Measurements from ENCODE around the gene CTIF.

The CTIF gene

DNA sequence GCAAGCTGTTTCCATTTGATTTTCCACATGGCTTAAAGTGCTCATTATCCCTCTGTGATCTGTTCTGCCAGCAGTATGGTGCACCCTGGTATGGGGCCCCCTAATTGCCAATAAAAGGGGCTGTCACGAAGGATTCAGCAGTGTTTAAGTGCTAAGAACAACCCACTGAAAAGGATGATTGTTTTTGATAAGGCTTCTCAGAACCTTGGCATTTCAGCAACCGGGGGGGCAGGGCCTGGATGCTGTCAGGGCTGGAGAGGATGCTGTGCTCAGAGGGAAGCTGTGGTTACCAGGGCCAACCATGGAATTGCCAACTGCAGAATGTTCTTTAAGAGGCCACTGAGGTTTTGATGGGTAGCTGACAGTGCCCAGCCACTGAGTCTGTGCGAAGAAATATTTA is 117.8 kb downstream of the CTIF start:
- H3K4me3 ChIP-seq (ENCODE audit: low read depth, low read length), result no peak overlapping the region

DNA sequence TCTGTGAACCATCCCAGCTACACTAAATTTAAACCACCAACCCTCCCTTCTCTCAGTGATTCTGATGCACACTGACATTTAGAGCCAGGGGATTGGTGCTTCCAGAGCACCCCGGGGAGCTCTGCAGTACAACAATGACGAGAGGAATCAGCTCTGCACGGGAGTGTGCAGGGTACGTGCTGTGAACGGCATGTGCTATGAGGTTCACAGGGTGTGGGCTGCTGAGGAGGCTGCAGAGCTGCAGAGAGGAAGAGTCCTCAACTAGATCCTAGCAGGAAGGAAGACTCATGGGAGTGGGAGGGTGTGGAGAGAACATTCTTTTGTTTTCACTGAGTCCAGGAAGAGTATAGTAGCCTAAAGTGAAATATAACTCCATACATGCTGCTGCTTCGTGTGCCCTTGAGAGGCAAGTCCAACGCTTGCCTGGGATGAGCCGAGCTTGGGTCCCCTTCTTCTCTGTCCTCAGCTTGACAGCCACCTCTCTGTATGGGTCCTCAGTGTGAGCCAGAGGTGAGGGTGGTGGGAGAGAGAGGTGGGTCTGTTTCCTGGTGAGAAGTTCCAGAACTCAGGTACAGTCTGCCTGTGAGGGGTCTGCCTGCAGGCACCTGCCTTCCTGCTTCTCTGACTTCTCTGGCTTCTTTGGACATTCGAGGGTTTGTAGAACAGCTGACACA is 118.8 kb downstream of the CTIF start:
- H3K4me3 ChIP-seq (ENCODE audit: low read depth, low read length), result no peak overlapping the region
- peak; percentile 89 for DNase-seq (ENCODE audit: low read depth)

More for the DNA sequence above, 117.8 kb downstream of the CTIF start:
- no peak for DNase-seq (ENCODE audit: low read depth)

DNA sequence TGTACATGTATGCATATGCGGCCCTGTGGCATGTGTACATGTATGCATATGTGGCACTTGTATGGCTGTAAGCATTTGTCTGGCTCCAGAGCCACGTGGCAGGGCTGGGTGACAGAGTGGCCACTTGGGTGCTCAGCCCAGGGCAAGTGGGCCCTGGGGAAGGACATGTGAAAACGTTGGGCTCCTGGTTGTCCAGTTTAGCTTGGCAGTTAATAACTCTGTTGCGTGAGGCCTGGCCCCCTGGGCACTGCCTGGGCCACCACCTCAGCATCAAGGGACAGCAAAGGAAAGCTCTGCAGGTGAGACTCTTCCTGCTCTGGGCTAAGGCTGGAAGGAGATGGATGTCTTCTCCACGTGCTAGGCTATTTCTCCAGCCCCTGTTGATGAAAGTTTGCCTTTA is 119.9 kb downstream of the CTIF start:
- no peak for DNase-seq (ENCODE audit: low read depth)
- H3K4me3 ChIP-seq (ENCODE audit: low read depth, low read length), result no peak overlapping the region

DNA sequence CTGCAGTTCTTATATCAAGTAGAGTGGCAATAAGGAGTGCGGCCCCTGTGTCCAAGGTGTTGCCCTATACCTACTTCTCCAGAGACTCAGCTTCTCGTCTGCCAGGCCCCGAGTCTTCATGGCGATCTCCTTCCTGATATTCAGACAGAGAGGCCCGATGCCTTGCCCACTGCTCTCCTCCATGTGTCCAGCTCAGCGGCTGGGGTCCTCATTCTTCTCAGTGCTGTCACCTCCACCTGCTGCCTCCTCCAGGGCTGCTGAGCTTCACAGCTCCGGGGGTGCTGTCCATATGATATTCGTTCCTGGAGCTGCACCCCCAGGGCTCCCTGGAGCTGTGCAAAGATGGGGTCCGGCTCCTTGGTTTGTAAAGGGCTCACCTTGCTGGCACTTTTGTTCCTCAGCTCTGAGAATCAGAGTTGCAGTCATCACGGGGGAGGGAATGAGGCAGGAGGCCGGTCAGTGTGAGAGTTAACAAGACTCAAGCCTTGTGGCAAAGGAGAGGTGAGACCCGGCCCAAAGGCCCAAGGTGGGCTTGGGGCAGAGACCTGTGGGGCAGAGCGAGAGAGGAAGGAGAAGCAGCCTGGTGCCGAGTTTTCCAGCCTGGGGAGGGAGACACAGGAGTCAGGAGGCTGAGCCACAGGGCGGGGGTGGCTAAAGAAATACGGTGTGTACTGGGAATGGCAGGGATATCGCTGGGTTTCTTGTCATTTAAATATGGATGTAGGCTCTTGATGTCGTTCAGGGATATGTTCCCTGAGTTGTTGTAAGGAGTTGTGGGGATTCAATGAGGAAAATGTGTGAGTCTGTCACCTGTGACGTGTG is 120.6 kb downstream of the CTIF start:
- no peak for DNase-seq (ENCODE audit: low read depth)
- no peak overlapping the region for H3K4me3 ChIP-seq (ENCODE audit: low read depth, low read length)

DNA sequence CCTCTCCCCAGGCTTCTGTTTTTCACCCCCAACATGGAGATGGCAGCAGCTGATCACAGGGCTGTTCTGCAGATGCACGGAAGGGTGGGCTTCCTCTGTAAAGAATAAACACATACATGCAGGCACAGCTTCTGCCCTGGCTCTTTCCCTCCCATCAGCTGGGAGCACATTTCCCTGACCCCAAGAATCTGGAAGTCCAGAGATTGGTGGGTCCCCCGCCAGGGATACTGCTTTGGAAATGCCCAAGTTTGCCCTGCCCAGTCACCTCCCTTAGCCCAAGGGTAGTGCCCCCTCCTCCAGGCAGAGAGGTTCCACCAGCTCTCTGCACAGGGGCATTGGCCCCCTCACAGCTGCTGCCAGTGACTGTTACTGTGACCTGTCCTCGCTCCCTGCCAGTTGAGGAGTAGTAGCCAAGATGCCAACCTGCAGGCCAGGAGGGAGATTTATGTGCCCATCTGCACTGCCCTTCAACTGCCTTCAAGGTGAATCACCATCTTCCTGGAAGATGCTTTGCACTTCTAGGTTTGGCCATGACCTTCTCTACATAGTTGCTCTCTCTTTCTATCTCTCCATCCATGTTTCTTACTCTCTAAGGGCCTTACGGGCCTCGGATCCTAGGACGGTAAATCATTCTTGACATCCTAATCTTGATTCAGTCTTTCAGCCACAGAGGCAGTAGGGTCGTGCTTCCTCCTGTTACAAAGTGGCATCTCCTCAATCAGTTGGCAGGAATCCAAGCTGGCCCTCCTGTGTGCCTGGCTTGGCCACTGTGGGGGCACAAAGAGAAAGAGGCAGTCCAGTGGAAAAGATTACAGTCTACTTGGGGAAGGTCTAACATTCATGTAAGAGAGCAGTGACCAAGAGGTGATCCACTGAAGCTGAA is 121.8 kb downstream of the CTIF start:
- H3K4me3 ChIP-seq (ENCODE audit: low read depth, low read length), result no peak overlapping the region
- DNase-seq (ENCODE audit: low read depth), result no peak

DNA sequence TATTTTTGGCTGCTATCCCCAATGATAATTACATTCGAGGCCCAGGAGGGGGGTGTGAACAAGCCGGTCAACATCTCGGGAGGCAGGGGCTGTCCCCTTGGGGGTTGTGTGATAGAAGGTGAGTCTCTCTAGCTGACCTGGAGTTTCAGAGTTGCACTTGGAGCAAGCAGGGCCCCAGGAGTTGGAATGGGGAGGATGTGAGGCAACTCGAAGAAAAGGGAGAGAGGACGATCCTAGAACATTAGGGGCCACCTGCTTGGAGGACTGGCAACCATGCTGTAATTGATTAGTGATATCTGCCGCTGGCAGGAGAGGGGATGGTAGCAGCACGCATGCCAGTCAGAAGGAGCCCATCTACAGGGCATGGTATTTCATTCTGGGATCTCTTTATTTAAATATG is 122.6 kb downstream of the CTIF start:
- DNase-seq (ENCODE audit: low read depth), result no peak
- H3K4me3 ChIP-seq (ENCODE audit: low read depth, low read length), result no peak overlapping the region

DNA sequence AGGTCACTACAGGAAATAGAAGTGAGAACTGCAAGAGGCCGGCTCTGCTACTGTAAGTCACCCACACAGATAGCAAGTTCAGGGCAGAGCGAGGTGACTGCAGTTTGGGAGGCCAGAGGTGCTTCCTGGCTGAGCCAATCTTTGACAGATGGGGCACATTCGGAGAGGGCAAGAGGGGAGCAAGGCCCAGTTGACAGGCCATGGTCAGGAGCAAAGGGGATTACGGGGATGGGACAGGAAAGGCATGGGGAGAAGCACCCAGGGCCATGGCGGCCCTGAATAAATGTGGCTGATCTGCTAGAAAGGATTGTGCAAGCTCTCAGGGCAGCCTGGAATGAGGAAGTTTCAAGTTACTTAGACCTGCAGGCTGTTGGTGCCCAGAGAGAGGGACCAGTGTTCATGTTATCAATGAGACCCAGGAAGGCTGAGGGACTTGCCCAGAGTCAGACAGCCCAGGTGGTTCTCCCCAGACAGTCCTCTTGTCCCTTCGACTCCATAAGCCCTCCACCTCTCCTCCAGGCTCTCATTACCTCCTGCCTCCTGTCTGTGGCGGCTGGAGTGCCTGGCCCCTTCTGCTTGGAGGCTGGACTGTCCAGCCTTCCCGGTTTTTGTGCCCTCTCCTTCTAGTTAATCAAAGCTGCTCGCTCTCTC is 123.3 kb downstream of the CTIF start:
- no peak for DNase-seq (ENCODE audit: low read depth)

DNA sequence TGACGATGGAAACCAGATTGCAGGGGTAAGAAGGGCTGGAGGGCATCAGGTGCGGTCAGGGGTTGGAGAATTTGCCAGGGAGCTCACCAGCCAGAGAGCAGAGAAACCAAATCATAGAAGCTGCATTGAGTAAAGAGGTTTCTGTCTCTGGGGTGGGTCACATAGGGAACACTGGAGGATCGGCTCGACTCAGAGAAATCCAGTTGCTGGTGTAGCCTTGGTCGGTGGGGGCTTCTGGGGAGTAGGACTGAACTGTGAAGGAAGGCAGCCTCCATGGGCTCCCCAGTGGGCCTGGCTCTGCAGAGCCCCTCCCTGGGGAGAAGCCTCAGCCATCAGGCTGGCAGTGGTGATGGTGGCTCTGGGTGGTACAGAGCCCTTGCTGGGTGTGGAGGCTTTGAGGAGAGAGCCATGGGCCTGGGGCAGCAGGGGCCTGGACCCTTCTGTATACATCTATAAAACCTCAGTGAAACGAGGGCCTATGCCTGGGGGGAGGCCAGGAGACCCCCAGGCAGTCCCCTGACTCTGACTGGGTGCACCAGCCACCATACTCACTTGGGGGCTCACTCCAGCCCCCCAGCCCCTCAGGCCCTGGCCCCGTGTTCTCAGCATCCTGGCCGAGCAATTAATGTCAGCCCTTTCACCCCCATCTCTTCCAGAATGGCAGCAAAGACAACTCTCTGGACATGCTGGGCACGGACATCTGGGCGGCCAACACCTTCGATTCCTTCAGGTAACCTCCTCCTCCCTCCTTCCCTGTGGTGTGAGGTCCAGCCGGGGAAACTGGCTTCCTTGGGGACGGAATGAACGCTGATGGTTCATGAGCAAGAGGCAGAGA is 124.5 kb downstream of the CTIF start:
- no peak for DNase-seq (ENCODE audit: low read depth)
- H3K4me3 ChIP-seq (ENCODE audit: low read depth, low read length), result no peak overlapping the region

More for the DNA sequence above, 123.3 kb downstream of the CTIF start:
- no peak overlapping the region for H3K4me3 ChIP-seq (ENCODE audit: low read depth, low read length)

DNA sequence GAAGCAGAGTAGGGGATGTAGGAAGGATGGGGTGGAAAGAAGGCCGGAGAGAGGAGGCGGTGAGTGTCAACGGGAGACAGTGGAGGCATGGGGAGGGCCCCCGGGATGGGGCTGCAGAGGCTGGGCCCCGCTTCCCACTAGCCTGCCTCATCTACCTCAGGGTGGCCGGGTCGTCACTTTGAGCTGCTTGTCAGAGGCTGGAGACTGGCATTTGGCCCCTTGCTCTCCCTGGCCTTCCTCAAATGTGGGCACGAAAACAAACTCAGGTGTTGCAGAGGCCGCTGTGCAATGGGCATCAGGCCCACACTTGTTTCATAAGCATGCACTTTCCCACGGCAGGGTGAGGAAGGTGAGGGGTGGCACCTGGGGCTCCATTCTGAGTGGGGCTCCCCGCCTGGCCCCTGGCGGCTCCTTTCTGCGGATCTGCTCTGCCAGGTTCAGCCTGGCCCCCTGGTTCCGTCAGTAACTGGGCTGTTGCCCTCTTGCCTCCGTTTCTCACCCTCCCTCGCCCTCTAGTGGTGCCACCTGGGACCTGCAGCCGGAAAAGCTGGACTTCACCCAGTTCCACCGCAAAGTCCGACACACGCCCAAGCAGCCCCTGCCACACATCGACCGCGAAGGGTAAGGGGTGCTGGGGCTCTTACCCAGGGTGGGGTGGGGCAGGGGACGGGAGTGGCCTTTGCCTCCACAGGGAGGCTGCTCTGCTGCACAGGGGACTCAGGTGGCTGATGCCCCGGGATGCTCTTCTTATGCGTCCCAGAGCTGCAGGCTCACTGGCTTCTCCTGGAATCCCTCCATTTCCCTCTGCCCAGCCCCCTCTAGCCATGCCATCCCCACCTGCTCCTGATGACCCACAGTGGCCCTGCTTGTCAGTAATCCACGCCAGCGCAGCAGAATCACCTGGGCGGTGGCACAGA is 125.4 kb downstream of the CTIF start:
- DNase-seq (ENCODE audit: low read depth), result no peak
- no peak overlapping the region for H3K4me3 ChIP-seq (ENCODE audit: low read depth, low read length)

DNA sequence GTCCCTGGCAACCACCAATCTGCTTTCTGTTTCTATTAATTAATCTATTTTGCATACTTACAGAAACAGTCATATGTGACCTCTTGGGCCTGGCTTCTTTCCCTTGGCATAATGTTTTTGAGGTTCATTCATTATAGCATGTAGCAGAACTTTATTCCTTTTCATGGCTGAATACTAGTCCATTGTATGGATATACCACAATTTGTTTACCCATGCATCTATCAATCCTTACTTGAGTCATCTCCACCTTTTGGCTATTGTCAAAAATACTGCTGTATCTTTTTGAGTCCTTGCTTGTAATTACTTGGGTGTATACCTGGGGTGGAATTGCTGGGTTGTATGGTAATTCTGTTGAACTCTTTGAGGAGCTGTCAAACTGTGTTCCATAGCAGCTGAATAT is 126.8 kb downstream of the CTIF start:
- no peak overlapping the region for H3K4me3 ChIP-seq (ENCODE audit: low read depth, low read length)
- DNase-seq (ENCODE audit: low read depth), result no peak

DNA sequence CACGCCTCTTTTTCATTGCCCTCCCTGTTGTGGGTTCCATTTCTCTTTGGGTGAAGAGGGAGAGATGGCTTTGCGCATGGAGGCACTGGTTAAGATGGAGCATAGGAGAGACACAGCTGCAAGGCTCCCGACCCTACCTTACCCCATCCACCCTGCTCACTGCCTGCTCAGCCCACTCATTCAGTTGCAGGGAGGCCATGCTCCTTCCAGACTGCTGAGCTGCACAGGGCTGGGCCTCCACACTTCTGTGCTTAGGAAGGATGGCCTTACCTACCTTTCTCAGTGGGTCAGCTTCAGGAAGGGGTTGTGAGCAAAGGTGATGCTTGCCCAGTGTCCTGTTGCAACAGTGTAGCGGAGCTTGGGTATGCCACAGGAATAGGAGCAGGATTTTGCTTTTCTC is 127.8 kb downstream of the CTIF start:
- H3K4me3 ChIP-seq (ENCODE audit: low read depth, low read length), result no peak overlapping the region
- DNase-seq (ENCODE audit: low read depth), result no peak

DNA sequence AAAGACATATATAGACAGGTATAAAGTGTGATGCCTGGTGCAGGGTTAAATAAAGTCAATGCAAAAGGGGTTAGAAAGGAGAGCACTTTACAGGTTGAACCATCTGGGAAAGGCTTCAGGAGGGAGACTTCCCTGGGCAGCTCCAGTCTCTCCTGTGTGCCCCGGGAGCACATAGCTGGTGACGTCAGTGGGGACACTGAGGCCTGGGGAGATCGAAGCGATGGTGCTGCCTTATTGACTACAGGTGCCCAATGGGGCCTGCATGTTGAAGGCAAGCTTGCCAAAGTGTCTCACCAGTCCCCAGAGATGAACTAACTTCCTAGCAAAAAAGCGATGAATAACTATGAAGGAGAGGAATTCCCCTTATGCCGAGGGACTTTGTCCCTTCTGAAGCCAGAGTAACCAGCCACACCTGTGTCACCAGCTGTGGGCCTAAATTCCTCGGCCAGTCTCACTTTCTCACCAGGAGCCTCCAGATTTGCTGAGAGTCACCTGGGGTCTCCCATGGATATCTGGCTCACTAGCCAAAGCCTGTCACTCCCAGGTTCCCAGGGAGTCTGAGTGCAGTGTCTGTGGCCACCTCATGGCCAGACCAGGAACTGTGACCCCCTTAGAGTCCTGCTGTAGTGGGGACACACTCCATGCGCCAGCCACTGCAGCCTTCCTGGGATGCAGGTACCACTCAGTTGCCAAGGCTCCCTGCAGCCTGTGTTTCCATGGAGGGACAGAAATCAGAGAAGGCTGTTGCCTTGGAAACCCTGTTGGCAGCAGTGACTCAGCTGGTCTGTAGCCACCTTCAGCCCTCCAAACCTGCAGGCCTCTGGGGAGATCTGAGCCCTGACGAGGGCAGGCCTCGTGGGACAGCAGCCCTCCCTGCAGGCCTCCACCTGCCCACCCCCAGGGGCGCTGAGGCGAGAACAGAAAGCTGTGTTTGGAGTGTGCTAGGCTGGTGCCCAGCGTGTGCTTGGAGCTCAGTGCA is 128.7 kb downstream of the CTIF start:
- DNase-seq (ENCODE audit: low read depth), result no peak
- H3K4me3 ChIP-seq (ENCODE audit: low read depth, low read length), result no peak overlapping the region

DNA sequence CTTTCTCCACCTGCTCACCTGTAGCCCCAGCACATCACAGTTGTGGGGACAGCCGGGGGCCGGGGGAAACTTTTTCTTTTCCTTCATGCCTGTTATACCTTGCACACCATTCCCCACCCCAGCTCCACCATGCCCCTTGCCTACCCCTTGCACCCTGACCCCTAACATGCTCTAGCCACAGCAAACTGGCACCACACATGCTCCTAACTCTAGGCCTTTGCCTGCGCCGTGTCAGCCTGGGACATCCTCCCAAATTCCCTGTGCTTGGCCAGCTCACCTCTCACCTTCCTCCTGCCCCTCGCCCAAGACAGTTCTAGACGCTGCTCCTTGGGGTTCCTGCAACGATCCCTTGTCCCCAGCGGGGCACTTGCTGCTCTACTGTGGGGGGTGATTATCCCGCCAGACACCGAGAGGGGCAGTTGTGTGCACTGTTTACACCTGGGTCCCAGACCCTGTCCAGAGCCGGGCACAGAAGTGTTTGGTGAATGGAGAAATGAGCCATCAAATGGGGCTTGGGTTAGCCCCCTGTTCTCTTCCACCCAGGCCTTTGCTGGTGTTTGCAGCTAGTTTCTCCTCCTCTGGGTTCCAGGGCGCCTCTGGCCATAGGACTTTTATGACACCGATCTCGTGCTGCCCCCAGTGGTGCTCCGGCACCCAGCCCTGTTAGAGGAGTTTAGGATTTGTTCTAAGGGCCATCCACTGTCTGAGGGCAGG is 129.8 kb downstream of the CTIF start:
- no peak for DNase-seq (ENCODE audit: low read depth)
- H3K4me3 ChIP-seq (ENCODE audit: low read depth, low read length), result no peak overlapping the region

DNA sequence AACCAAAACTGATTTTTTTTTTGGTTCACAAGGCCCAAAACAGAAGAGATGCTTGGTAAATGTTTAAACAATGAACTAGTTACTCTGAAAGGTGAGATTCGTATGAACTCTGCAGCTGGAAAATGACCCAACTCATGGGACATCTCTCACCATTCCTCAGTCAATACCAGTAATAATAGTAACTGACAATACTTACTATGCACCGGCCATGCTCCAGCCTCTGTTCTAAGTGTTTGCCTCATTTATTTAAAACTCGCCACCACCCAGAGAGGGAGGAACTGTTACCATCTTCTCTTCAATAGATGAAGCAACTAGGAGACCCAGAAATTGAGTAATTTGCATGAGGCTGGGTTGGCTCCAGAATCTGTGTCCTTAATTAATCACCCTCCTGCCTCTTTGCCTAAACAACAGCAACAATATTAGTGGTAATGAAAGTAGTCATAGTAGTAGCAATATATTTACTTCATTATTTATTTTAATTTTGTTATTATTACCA is 130.4 kb downstream of the CTIF start:
- no peak for DNase-seq (ENCODE audit: low read depth)
- H3K4me3 ChIP-seq (ENCODE audit: low read depth, low read length), result no peak overlapping the region

DNA sequence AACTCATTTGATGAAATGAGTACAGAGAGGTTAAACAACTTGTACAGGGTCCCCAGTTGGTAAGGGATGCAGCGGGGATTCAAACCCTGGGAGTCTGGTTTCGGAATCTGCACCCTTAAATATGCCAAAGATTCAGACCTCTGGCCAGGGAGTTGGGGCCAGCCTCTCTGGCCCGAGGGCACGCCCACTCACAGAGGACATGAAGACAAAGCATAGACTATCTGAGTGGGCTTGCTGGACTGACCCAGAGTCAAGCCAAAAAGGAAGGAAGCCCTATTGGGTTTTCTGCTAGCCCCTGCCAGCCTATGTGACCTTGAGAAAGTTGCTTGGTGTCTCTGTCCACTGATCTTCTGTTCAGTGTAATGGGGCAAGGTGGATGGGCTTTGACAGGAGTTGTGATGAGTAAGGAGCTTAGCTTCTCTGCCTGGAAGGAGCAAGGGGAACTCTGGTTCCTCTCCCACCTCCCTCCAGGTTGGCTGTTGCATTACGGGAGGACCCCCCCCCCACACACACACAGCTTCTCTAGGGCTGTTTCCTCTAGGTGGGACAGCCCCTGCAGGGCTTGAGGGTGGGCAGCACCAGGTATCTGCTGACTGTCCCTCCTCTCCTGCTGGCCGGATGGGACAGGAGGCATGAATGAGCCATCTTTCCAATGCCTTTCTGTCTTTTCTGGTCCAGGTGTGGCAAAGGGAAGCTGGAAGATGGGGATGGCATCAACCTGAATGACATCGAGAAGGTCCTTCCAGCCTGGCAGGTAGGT is 131.3 kb downstream of the CTIF start:
- DNase-seq (ENCODE audit: low read depth), result no peak
- no peak overlapping the region for H3K4me3 ChIP-seq (ENCODE audit: low read depth, low read length)

Data from skeletal muscle cell (primary cell).